ENCODE measurements around the gene EDEM3.
"Not testable (repeated sequence)": the region's sequence is repeated elsewhere in the genome, so short reads cannot be mapped to it uniquely, and the experiment has no call there.

The EDEM3 gene, protein sequence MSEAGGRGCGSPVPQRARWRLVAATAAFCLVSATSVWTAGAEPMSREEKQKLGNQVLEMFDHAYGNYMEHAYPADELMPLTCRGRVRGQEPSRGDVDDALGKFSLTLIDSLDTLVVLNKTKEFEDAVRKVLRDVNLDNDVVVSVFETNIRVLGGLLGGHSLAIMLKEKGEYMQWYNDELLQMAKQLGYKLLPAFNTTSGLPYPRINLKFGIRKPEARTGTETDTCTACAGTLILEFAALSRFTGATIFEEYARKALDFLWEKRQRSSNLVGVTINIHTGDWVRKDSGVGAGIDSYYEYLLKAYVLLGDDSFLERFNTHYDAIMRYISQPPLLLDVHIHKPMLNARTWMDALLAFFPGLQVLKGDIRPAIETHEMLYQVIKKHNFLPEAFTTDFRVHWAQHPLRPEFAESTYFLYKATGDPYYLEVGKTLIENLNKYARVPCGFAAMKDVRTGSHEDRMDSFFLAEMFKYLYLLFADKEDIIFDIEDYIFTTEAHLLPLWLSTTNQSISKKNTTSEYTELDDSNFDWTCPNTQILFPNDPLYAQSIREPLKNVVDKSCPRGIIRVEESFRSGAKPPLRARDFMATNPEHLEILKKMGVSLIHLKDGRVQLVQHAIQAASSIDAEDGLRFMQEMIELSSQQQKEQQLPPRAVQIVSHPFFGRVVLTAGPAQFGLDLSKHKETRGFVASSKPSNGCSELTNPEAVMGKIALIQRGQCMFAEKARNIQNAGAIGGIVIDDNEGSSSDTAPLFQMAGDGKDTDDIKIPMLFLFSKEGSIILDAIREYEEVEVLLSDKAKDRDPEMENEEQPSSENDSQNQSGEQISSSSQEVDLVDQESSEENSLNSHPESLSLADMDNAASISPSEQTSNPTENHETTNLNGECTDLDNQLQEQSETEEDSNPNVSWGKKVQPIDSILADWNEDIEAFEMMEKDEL

DNA sequence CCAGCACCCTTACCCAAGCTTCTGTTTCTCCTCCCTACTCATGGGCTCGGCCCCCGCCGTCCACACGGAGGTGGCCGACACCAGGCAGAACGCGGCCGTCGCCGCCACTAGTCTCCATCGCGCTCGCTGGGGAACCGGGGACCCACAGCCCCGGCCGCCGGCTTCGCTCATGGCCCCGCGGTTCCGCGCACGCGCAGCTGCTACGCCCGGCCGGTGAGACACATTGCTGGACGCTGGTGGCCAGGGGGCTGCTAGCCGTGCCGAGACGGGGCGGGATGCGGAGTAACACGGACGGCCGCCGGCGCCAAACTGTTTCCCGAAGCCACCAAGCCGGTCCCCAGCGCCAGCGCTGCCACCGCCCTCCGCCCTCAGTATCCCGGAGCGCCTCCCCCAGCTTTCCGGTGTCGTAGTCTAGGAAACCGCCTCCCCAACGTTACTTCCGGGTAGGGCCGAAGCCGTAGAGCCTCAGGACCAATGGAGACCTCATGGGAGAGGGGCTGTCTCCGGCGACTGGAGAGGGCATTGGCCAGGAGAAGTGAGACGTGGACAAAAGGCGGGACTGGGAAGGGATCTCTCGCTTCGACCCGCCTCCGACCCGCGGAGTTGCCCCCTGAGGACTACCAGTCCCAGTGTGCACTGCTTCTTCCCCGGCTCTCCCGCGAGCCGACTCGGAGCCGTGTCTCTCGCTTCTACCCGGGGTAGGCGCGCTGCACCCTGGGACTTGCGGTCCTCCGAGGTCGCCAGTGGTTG lies at the start of gene EDEM3:
TSS of gene EDEM3 (minus strand) at position 383 of the 750 bp plus-strand sequence. CDS start at position 171, 212 bp downstream.
- peak; percentile 97 for DNase-seq (ENCODE audit: low read depth)

DNA sequence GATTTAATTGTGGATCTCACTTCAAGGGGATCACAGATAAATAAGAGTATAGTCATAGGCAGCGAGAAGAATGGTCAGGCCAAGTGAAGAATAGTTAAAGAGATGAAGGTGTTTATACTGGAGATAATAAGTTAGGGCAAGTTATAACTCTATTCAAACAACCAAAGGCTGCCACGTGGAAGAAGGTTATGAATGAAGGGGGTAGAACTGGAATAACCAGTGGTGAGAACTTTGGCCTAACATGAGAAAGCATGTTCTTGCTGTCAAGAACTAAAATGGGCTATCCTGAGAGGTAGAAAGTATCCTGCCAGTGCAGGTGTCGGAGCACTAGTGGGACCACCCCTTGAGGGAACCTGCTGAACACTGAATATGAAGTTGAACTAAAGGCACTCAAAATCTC lies 49.6 kb upstream of the EDEM3 start:
- DNase-seq (ENCODE audit: low read depth), result no peak

DNA sequence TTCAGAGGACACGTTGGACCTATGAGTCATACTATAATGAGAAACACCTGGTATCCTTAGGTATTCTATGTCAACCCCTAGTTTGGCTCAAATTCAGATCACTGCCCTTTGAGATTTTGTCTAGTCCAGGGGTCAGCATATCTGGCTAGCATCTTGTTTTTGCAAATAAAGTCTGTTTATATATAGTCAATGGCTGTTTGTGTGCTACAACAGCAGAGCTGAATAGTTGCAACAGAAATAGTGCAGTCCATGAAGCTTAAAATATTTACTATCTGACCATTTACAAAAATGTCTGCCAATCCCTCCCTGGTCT lies 48.5 kb upstream of the EDEM3 start:
- DNase-seq (ENCODE audit: low read depth), result no peak

DNA sequence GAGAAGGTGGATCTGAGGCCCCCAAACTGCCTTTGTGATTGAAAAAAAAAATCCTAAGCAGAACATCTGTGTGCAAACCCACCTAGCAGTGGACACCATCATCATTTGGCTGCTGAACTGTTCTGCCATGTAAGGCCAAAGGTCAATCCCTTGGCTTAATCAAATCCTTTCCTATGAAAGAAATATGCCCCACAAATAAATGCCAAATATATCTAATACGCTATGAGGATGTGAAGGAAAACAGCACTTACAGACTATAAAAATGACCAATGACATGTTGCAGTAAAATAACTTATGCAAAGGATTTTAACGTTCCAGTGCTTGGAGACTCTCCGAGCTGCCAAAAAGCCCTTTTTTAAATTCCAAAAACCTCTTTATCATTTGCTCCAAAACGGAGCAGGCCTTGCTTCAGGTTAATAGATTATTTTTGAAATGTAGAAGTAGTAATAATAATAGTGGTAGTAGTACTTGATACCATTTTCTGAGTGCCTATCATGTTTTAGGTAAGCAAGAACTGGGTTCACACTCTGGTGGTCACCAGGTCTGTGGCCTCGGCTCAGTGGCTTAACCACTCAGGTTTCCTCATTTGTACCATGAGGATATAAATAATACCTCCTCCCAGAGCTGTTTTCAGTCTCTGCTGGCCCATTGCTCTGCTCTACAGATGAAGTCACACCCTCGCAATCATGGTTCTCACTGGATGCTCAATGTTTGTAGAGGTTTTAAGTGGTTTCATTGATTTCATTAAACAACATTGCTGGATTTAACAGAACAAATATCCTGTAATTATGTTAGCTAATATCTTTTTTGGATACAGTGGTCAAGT lies 47.9 kb upstream of the EDEM3 start:
- DNase-seq (ENCODE audit: low read depth), result no peak

DNA sequence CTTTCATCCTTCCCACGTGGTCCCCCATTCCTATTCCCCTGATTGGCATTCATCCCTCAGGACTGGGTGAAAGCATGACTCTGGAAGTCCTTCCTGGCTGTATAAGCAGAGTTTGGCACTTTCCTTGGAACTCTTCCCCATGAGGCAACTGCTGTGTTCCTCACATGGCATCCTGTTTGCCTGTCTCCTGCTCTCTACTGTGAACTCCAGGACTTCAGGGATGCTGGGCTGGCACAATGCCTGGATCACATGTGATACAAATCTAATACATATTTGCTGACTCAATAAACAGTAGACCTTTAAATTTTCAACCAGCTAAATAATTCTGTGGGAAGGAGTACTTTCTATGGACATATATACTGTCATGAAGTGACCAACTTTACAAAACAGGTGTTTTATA lies 46.8 kb upstream of the EDEM3 start:
- DNase-seq (ENCODE audit: low read depth), result no peak

DNA sequence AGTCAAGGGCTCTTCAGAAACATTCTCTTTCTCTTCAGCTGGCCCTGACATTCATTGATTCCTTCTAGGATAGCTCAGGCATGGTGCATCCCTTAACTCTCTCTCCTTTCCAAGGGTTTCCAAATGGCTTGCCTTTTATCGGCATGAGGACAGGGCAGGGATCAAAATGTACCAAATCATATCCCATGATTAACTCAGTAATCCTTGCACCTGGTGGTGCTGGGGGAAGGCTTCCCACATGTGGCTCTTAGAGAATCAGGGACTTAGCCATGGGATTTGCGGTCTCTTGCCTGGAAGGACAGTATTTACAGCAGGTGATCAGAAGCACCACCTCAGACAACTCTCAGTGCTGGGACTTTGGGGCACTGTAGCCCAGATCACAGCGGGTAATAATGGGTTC lies 46.2 kb upstream of the EDEM3 start:
- DNase-seq (ENCODE audit: low read depth), result no peak

DNA sequence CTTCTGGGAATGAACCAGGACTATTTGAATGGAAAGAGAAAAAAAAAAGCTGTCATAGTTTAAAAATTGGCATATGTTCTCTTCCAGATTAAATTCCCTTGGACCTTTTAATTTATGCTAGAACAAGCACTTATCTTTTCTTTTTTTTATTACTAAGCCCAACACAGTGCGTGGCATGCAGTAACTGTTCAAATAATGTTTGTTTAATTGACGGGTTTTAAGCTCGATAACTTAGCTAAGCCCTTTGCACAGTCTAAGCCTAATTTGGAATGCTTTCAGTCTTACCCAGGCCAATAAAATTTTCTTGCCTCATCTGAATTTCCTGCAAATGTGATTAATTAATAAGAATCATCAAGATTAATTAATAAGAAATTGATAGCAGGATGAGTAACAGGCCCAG lies 39.3 kb upstream of the EDEM3 start:
- no peak for DNase-seq (ENCODE audit: low read depth)

DNA sequence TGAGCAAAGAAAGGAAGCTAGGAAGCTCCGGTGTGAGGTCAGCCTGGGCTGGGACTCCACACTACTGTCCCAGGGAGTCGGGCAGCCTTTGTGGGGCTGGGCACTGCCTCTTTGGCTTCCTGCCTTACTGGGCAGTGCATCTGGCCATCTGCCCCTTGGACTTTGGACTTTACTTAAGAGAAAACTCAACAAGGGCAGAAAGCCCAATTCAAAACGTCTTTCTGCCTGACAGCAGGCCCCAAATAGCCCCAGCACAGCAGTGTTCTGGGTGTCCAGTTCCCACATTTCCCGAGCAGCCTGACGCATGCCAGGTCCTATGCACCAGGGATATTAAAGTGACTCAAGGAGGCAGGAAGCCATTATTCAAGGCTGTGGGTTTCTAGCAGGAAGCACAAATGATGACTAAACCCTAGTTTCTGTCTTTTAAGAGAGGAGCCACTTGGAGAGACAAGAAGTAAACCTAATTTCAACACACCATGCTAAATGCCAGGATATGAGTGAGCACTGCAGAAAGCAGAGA lies 37.9 kb upstream of the EDEM3 start:
- DNase-seq (ENCODE audit: low read depth), result no peak

DNA sequence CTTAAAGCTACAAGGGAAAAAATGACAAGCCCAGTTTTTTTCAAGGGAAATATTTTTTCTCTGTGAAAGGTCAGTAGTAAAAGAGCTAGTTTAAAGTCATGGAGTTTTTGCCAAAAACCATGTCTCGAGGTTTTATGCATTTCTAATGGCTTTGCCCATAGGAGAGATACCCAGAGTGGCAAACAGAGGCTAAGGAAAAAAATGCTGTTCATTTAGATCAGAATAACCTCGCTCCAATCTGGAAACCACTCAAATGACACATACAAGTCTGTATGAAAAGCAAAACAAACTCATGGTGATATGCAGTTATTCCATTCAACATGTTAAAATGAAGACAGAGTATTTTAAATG lies 36.9 kb upstream of the EDEM3 start:
- no peak for DNase-seq (ENCODE audit: low read depth)

DNA sequence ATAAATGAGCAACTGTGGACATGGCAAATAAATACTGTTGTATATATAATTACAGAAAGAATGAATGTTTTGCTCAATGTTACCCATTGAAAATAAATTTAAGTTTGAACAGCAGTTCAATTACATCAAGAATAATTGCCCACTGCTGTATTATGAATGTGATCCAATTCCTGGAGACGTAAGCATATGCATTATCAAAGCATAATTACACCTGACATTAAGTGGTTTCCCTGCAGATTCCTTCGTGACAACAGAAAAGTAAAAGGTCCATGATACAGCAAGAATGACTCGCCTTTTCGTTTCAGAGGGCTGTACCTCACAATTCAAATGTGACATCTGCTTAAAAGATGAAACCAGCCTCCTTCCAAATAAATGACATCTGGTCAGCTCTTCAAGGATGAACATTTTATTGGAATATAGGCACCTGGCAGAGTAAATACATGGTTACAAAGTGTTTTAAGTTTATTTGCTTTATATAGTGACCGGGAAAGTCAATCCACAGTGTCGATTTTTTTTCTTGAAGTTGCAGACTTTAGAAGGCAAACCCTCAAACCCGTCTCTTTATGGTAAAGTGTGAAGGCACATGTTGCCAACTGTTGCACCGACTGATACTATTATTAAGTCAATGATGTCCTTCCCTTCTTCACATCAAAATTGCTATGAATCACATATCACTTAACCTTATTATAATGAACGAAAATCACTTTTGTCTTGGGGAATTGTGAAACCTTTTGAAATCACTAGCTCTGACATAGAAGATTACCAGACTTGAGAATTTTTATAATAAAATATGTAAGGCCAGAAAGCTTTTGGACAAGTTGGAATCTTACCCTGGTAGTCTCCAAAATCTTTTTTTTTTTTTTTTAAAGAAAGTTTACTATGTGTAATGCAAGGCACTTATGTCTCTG lies 36.2 kb upstream of the EDEM3 start:
- no peak for DNase-seq (ENCODE audit: low read depth)

DNA sequence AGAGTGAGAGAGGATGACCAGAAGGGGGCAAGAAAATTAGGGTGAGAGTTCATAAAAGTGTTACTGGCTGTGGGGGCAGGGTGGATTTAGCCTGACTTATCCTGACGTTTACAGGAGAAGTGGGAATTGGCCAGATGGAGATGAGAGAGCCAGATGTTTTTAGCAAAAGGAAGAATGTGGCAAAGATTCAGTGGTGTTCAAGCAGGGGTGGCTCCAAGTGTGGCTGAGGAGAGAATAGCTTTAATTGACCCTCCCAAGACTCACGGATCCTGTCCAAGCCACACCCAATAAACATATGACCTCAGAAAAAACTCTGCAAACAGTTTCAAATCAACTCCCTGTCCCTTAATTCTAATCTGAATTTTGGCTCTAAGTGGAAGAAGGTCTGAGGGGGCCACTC lies 35.2 kb upstream of the EDEM3 start:
- no peak for DNase-seq (ENCODE audit: low read depth)

DNA sequence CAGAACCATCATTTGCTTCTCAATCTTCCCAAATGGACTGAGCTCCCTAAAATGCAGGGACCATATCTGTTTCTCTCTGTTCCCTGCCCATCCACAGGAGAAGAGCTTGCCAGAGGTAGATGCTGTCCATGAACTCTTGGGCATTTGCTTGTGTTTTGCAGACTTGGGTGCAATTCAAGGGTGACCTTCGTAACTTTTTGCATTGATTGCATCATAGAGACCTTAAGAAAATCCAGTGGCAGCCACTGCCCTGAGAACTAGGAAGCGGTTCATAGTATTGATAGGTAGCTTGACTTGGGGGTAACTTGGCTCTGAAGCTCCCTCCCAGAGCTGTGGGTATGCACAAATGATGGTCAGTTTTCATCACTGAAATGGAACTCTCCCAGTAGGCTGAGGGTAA lies 34.3 kb upstream of the EDEM3 start:
- DNase-seq (ENCODE audit: low read depth), result no peak

DNA sequence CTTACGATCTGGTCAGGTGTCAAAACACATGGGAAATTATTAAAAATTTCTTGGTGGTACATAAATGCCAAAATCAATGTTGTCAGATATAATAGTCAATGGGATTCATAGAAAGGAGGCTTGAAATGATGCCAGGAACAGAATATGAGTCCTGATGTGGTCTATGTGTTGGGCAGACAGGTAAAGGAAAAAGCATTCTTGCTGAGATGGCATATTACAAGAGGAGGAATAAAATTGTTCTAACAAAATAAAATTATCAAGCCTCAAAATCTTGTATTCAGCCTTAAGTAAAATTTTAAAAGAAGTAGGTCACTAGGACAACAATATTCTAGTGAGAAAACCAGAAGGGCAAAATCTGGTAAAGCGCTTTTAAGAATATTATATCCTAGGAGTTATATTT lies 30.9 kb upstream of the EDEM3 start:
- no peak for DNase-seq (ENCODE audit: low read depth)

DNA sequence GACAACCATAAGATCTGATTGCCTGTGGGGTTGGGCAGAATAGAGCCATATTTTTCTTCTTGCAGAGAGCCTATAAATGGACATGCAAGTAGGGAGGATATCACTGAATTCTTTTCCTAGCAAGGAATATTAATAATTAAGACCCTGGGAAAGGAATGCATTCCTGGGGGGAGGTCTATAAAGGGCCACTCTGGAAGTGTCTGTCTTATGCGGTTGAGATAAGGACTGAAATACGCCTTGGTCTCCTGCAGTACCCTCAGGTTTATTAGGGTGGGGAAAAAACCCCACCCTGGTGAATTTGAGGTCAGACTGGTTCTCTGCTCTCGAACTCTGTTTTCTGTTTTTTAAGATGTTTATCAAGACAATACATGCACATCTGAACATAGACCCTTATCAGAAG lies 29.1 kb upstream of the EDEM3 start:
- not testable (repeated sequence) for DNase-seq (ENCODE audit: low read depth)

DNA sequence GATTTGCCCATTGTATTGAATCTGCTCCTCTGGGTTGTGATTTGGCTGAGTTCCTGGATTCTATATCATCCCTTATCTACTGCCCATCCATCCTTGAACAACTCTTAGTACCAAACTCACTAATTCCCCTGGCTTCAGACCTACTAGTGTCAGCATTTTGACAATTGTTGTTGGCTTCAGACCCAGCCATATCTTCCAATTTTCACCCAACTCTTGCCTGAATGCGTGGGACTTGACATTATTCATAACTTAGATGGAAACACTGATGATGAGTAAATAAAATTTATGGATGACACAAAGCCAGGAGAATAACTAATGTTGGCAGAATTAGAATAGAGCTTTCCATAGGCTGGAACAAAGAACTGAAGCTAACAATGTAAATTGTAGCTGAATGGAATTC lies 27.3 kb upstream of the EDEM3 start:
- DNase-seq (ENCODE audit: low read depth), result no peak

DNA sequence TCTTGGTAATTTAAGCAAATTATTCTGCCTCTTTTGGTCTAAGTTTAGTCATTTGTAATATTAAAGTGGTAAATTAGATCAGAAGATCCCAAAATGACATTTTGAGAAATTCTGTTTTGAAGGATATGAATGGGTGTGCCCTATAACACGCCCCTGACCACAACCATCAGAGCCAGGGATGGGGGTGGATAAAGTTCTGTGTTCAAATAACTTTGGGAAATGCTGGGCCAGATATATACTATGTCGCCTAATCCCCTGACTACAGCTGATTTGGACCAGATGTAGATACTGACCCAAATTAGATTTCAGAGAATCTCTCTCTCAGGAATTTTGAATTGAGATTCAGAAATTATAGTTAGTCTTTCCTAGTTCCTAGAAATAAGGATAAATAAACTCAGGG lies 21.2 kb upstream of the EDEM3 start:
- no peak for DNase-seq (ENCODE audit: low read depth)

DNA sequence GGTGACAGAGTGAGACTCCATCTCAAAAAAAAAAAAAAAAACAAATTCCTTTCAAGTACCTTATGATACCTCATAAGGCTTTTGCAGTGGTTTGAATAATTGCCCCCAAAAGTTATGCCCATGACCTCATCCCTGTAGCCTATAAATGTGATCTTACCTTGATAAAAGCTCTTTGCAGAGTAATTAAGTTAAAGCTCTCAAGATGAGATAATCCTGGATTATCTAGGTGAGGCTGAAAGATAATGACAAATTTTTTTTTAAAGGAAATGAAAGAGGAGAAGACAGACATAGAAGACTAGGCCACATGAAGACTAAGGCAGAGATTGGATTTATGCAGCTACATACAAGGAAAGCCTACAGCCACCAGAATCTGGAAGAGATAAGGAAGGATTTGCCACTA lies 20.7 kb upstream of the EDEM3 start:
- DNase-seq (ENCODE audit: low read depth), result no peak

DNA sequence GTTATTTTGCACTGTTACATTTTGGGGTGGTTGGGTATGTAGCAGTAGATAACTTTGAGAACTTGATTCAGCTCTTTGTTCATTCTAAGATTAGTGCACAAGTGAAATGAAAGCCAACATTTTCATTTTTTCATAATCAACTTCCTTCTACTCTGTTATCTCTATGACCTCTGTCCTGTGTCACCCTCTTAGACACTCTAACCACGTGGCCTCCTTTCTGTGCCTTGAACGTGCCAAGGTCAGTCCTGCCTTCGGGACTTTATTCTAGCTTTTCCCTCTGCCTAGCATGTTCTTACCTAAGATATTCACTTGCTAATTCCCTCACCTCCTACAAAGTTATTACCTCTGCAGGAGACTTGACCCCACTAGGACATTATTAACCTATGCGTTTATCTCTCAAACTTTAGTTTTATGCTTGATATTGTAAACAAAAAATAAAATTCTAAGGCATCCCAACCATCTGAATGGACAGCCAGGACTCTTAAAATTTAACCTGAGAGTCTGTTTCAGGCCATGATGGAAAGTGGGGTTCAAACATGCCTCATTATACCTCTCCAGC lies 19.2 kb upstream of the EDEM3 start:
- no peak for DNase-seq (ENCODE audit: low read depth)

DNA sequence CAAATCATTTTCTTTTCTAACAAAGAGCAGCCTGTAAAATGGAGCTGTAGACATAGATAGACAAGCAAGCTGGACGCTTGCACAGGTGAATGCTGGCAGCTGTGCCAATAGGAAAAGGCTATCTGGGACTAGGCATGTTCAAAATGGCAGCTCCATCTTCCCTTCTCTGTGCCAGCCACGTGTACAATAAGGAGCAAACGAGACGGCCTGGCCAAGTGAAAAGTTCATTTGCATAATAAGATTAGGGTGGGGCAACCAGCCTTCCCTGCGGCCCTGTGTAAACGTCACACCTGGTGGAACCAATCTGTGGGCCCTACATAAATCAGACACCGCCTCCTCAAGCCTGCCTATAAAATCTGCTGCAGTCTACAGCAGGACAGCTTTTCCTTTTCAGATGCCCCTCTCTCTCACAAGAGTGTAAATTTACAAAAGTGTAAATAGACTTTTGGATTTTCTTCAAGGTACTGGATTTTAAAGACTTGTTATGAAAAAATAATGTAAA lies 16.6 kb upstream of the EDEM3 start:
- no peak for DNase-seq (ENCODE audit: low read depth)
